BLaER1 (cell line): Measurements from ENCODE around the gene SLC37A4.

Source experiments
- H3K27ac ChIP-seq: shearing (Covaris generic); formaldehyde crosslinking; 2 replicates; pipeline ENCODE4 v1.8.1; 2022
- H3K27me3 ChIP-seq: shearing (Covaris generic); formaldehyde crosslinking; 2 replicates; pipeline ENCODE4 v1.8.1; 2022
- H3K36me3 ChIP-seq: shearing (Covaris generic); formaldehyde crosslinking; 2 replicates; pipeline ENCODE4 v1.8.1; 2022
- H3K4me1 ChIP-seq: shearing (Covaris generic); formaldehyde crosslinking; 2 replicates; pipeline ENCODE4 v1.8.1; 2022
- H3K4me2 ChIP-seq: shearing (Covaris generic); formaldehyde crosslinking; 2 replicates; pipeline ENCODE4 v1.8.1; 2022
- H3K4me3 ChIP-seq: shearing (Covaris generic); formaldehyde crosslinking; 2 replicates; pipeline ENCODE4 v1.8.1; 2022
- H3K9ac ChIP-seq: shearing (Covaris generic); formaldehyde crosslinking; 2 replicates; pipeline ENCODE4 v1.8.1; 2022
- H3K9me3 ChIP-seq: shearing (Covaris generic); formaldehyde crosslinking; 2 replicates; pipeline ENCODE4 v1.8.1; 2022
- H4K20me1 ChIP-seq: shearing (Covaris generic); formaldehyde crosslinking; 2 replicates; pipeline ENCODE4 v1.8.1; 2022
- Cebpa-rat ChIP-seq: shearing (Covaris generic); IDR thresholded peaks from 2 replicates; pipeline ENCODE4 v1.8.1; 2022

Gene SLC37A4

GRCh38 chr11:118979434-118979833, 51.2 kb downstream of the SLC37A4 start:
- Histone ChIP-seq H3K27ac (no peak overlapping the region), H3K4me2 (no peak overlapping the region), H3K36me3 (no peaks in the 10 kb centered on the region), H3K4me3 (no peak overlapping the region), H4K20me1 (no peaks in the 10 kb centered on the region), H3K4me1 (no peaks in the 10 kb centered on the region), H3K9ac (no peak overlapping the region), H3K27me3 (no peaks in the 10 kb centered on the region), H3K9me3 (no peaks in the 10 kb centered on the region)
- TF ChIP-seq Cebpa-rat, result no peak

DNA sequence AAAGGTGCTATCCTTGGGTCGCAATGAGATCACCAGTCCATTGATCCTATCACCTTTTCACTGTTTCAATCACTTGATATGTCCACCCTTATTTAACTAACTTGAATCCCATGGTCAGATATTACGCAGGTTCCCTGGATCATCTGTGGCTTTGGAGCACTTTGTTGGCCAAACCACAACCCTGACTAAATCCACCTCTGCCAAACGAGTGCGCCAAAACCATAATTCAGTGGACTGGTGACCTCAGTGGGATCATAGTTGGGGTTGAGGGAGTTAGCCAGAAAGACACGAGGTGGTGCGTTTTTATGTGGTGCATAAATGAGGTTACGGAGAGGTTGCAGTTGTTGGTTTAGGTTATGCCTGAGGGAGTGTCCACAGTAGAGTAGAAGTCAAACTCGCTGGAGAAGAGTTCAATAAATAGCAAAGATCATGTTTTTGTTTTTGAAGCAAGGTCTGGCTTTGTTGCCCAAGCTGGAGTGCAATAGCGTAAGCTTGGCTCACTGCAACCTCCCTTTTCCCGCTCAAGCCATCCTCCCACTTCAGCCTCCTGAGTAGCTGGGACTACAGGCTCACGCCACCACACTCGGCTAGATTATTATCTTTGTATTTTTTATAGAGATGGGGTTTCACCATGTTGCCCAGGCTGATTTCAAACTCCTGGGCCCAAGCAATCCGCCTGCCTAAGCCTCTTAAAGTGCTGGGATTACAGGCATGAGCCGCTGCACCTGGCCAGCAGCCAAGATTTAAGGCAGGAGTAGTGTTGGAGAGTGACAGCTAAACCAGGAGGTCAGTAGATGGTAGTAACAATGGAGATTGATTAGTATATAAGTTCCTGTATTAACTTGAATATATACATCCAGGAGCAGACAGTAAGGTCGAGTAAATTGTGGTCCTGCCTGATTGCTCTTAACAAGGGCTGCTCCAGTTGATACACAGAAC, 54.6 kb downstream of the SLC37A4 start:
- no peaks in the 10 kb centered on the region for H3K27me3 ChIP-seq
- no peak overlapping the region for H3K27ac ChIP-seq
- H3K9ac ChIP-seq, result no peak overlapping the region
- no peaks in the 10 kb centered on the region for H3K36me3 ChIP-seq
- H3K4me1 ChIP-seq, result no peaks in the 10 kb centered on the region
- H4K20me1 ChIP-seq, result no peaks in the 10 kb centered on the region
- H3K4me3 ChIP-seq, result no peak overlapping the region
- H3K9me3 ChIP-seq, result peaks cover 5% of the 10 kb centered on the region
- no peak overlapping the region for H3K4me2 ChIP-seq
- TF ChIP-seq Cebpa-rat, result no peak
